Stimulated activated CD8-positive, alpha-beta memory T cell treated with anti-CD3 and anti-CD28 coated beads, Interleukin-4, amount 100 ng/mL, for 24 hours (primary cell): ENCODE measurements around the gene USP6NL.
"Not testable (repeated sequence)": the region's sequence is repeated elsewhere in the genome, so short reads cannot be mapped to it uniquely, and the experiment has no call there.

Source experiments
- DNase-seq: peaks from one replicate; pipeline ENCODE4 v3.0.0-alpha.2; 2020; ENCODE audit warnings: low read depth

USP6NL gene

DNA sequence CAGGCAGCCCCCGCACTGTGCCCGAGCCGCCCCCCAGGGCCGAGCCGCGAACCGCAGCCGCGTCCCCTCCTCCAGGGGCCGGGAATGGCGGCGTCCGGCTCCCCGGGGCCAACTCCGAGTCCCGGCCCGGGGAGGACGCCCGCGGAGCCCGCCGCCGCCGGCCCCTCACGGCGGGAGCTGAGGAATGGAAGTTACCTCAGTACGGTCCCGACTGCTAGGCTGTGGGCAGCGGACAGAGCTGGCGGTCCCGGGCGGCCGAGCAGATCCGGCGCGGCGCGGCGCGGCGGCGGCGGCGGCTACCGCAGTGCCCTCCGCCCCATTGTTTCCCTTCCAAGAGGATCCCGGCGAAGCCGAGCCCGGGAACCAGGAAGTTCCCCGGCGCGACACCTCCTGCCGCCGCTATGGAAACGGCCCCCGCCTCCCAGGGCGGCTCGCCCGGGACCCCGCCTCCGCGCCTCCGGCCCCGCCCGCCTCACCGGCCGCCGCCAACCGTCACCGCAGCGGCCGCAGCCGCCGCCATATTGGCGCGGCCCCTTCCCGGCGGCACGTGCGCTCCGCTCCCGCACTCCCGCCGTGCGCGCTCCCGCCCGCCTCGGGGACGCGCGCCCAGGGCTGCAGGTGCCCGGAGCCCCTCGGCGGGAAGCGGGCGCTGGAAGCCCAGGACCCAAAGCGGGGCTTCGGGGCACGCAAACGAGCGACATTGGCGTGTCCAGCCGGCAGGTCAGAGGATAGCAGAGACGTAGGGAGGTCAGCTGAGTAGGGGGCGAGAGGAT lies at the start of gene USP6NL:
Gene USP6NL (minus strand): TSS at position 403 of the 773 bp plus-strand sequence. CDS start 14,016 bp downstream, outside the sequence.
- peak; percentile 51 for DNase-seq

DNA sequence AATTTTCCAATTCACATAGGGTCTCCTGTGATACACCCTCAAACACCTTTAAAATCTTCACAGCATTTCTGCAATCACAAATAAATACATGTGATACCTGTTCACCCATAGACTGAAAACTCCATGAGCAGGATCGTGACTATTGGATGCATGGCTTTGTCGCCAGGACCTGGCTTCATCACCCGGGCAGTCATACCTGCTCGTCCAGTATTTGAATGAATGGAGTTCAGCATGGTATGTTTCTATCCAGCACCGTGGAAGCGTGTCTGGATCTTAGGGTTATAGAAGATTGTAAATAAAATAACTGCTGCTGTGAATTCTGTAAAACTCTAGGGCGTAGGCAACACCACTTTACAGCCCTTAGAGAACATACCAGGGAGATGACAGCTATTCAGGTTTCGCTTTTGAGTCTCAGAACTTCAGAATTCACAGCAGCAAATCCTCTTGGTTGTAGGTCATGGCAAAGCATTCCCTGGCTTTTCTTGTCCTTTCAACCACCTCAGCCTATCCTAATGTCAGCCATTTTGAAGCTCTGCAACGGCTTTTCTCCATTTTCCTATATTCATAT lies 47.4 kb upstream of the USP6NL start:
- DNase-seq, result no peak

GRCh38 chr10:11655836-11656235 lies 44.4 kb upstream of the USP6NL start:
- DNase-seq, result no peak

GRCh38 chr10:11654659-11655058 lies 43.2 kb upstream of the USP6NL start:
- DNase-seq, result no peak

DNA sequence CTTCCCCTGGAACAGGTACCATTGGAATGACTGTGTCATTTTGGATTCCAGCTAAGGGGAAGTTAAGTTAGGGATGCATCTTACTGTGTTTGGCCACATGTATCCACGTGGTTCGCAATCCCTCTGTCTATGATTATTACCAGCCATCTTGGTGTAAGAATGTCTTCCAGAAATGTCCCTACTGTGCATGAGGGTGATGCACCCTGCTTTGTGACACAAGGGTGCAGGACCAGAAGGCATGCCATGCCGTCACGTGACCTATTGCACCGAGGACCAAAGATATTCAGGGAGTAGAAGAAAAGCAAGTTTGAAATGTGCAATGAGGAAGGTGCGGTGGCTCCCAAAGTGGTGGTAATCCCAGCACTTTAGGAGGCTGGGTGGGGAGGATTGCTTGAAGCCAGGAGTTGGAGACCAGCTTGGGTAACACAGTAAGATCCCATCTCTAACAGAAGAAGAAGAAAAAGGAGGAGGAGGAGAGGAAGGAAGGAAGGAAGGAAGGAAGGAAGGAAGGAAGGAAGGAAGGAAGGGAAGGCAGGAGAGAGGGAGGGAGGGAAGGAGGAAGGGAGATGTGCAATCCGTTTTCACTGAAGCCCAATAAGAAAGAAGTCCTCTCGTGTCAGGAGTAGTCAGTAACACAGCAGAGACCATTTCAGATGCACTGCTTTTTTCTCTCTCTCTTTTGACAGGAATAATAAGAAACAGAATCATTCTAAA lies 42.5 kb upstream of the USP6NL start:
- no peak for DNase-seq

- DNase-seq, result no peak
Measured at GRCh38 chr10:11647676-11648075, 36.2 kb upstream of the USP6NL start.

DNA sequence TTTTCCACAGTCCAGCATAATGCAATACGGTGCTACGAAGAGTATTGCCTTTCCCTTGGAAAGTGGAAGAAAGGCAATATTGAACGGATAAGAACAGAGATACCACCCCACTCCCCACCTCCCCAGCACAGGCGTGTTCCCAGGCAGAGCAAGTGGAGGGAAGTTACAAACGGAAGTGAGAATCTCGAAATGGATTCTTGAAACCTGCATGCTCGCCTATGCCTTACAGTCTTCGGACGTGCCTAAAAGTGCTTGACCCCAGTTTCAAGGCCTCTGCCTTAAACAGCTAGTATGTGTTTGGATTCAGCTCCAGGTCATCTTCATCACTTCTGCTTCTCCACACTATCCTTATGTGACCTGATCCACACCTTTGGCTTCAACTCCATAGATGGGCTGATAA lies 35.0 kb upstream of the USP6NL start:
- no peak for DNase-seq

GRCh38 chr10:11643039-11643438 lies 31.6 kb upstream of the USP6NL start:
- no peak for DNase-seq

GRCh38 chr10:11642566-11642965 lies 31.1 kb upstream of the USP6NL start:
- DNase-seq, result no peak

- no peak for DNase-seq
Measured at GRCh38 chr10:11639849-11640764, 28.7 kb upstream of the USP6NL start.

DNA sequence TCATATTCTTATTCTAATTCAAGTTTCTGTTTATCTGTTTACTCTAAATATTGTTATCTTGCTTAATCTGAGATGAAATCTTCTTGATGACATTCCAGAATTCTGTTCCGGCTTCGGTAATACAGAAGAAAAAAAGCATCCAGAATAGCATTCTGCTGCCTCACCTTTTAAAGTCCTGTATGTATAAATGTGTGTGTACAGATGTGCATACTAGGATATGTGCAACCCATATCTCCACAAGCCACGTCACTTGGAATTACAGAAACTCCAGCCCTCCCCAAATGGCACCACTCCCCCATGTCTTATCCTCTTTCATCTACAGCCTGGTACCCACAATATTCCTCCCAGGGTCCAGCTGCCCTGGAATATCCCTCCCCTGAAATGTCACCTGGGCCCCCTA lies 27.9 kb upstream of the USP6NL start:
- DNase-seq, result no peak

DNA sequence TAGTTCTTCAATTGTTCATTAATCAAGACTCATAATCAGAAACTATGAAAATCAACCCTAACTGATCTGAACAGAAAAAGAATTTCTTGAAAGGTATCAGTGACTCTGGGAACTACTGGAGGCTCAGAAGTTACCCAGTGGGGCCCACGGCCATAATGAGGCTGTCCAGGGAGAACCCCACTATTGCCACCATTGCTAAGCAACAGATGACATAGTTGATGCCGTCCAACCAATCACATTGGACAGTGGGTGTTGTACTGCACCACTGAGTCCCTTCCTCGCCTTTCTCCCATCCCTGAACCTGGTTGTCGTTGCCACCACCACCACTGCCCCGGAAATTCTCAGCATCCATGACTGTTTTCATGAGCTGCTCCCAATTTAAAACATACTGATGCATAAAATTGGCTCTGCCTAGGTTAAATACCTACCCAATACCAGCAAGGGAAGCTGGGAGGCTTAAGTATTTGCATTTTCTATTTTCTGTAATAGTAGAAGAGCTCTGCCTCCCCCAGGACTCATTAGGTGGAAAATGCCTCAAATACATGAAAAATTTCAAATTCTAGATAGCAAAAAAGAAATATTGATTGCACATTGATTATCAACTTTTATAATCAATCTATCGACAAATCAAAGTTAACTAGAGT lies 26.7 kb upstream of the USP6NL start:
- no peak for DNase-seq

- DNase-seq, result no peak
Measured at GRCh38 chr10:11636697-11637303, 25.4 kb upstream of the USP6NL start.

DNA sequence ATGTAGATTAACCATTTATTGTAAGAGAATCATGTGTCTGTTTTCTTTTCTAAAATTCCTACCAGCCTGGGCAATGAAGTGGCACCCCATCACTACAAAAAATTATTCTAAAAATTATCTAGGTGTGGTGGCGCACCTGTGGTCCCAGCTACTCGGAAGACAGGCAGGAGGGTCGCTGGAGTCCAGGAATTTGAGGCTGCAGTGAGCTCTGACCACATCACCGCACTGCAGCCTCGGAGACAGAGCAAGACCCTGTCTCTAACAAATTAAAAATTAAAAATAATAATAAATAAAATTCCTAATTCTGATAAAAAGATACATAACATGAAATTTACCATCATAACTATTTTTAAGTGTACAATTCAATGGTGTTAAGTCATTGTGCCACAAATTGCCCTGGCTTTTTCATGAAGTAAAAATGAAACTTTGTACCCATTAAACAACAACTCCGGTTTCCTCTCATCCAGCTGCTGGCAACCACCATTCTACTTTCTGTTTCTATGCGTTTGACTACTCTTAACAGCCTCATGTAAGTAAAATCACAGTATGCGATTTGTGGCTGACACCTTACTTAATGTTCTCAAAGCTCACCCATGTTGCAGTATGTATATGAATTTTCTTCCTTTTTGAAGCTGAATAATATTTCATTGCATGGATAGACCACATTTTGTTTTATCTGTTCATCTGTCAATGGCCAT lies 20.6 kb upstream of the USP6NL start:
- no peak for DNase-seq

DNA sequence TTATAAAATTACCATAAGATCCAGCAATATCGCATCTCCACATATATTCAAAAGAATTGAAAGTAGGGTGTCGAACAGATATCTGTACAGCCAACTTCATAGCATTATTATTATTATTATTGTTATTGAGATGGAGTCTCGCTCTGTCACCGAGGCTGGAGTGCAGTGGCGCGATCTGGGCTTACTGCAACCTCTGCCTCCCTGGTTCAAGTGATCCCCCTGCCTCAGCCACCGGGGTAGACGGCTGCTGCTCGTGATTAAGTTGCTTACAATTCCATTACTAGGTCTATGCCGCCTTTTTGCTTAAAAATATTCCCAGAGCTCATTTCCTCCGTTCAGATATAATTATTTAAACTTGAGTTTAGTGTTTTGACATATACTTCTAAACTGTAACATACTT lies 19.8 kb upstream of the USP6NL start:
- no peak for DNase-seq

- no peak for DNase-seq
Measured at GRCh38 chr10:11629731-11630130, 18.3 kb upstream of the USP6NL start.

- not testable (repeated sequence) for DNase-seq
Measured at GRCh38 chr10:11627941-11628340, 16.5 kb upstream of the USP6NL start.

- no peak for DNase-seq
Measured at GRCh38 chr10:11626071-11626470, 14.6 kb upstream of the USP6NL start.

DNA sequence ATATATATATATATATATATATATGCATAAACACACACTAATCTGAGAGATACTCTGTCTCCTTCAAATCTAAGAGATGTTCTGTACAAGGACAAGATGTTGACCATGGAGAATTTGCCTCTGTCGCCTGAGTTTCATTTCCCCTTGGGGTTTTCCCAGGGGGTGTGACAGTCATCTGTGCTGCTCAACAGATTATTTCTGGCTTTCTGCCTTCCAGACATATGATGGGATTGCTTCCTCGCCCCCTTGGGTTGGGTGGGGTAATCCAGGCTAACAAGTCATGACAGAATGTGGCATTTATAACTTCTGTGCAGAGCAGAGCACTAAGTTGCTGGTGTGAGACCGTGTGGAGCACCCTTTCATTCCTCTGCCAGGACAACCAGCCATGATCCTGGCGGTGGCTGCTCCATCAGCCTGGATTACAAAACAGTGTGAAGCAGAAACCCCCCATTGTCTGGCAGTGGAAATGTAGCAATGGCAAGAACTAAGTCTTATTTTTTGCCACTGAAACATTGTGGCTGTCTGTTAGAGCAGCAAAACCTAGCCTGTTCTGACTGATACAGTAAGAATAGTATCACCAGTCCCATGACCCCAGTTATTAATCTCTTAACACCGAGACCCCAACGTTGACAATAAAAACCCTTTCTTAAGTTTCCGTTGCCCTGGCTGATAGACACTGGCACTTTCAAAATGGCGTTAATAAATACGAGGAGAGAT lies 13.7 kb upstream of the USP6NL start:
- no peak for DNase-seq

GRCh38 chr10:11617233-11617632 lies 5.8 kb upstream of the USP6NL start:
- no peak for DNase-seq
